Measurements from ENCODE around the gene GLT8D1.

Gene GLT8D1

GRCh38 chr3:52655895-52656294, 49.7 kb downstream of the GLT8D1 start:
- no peak overlapping the region for H3K4me3 ChIP-seq (ENCODE audit: low read length in 2 of 2)
- no peak for DNase-seq (ENCODE audit: low spot score)
- no peak overlapping the region for H3K18ac ChIP-seq (ENCODE audit: low read length)
- H3K23ac ChIP-seq (ENCODE audit: low read depth, low read length, poor library complexity) = no peak overlapping the region
- no peak overlapping the region for H2AK5ac ChIP-seq (ENCODE audit: low read depth, low read length)
- no peak overlapping the region for H2BK12ac ChIP-seq (ENCODE audit: low read length)
- no peak overlapping the region for H4K8ac ChIP-seq (ENCODE audit: low read depth, low read length)
- no peak overlapping the region for H2BK5ac ChIP-seq (ENCODE audit: low read length)
- H3K14ac ChIP-seq (ENCODE audit: low read length) = no peak overlapping the region
- H3K27ac ChIP-seq (replicated peaks; ENCODE audit: low read length) = no peak overlapping the region
- no peak overlapping the region for H3K9ac ChIP-seq (ENCODE audit: low read depth, low read length, poor library complexity)
- no peak overlapping the region for H3K4ac ChIP-seq (ENCODE audit: low read length)
- no peaks in the 10 kb centered on the region for H3K79me1 ChIP-seq (ENCODE audit: low read depth, low read length)
- no peaks in the 10 kb centered on the region for H3K4me1 ChIP-seq (ENCODE audit: control insufficient read depth in 2 of 2, insufficient read depth in 1 of 2, low read depth in 1 of 2, low read length in 2 of 2)
- no peak overlapping the region for H4K91ac ChIP-seq (ENCODE audit: low read depth, low read length, poor library complexity)
- no peak overlapping the region for H2AFZ ChIP-seq (ENCODE audit: low read length)
- no peak overlapping the region for H2BK15ac ChIP-seq (ENCODE audit: low read length)
- peaks cover 22 to 96% of the 10 kb centered on the region in 2 donors for H3K36me3 ChIP-seq (replicated peaks in 1 of 2; ENCODE audit: control insufficient read depth in 2 of 2, insufficient read depth in 2 of 2, low read length in 2 of 2)
- H2BK120ac ChIP-seq (ENCODE audit: low read depth, low read length) = no peak overlapping the region
- no CpG with 5 or more reads among the region's 3 CpGs for WGBS, 2 donors (ENCODE audit: extremely low coverage in 2 of 2, insufficient read length in 2 of 2, insufficient replicate concordance in 1 of 2)
- no peak overlapping the region for H3K4me2 ChIP-seq (ENCODE audit: insufficient read depth, low read length, poor library complexity, severe bottlenecking)
- no peaks in the 10 kb centered on the region for H3K9me3 ChIP-seq (replicated peaks in 1 of 2; ENCODE audit: control insufficient read depth in 2 of 2, insufficient read depth in 1 of 2, low read depth in 1 of 2, low read length in 2 of 2)
- no peaks in the 10 kb centered on the region for H3K27me3 ChIP-seq (ENCODE audit: control insufficient read depth in 3 of 3, insufficient read depth in 3 of 3, low read depth in 1 of 3, low read length in 3 of 3)

GRCh38 chr3:52651592-52651991, 54.0 kb downstream of the GLT8D1 start:
- Histone ChIP-seq H3K27ac (replicated peaks; ENCODE audit: low read length) (no peak overlapping the region), H2AK5ac (ENCODE audit: low read depth, low read length) (no peak overlapping the region), H3K36me3 (replicated peaks in 1 of 2; ENCODE audit: control insufficient read depth in 2 of 2, insufficient read depth in 2 of 2, low read length in 2 of 2) (peaks cover 23 to 95% of the 10 kb centered on the region in 2 donors), H3K4me1 (ENCODE audit: control insufficient read depth in 2 of 2, insufficient read depth in 1 of 2, low read depth in 1 of 2, low read length in 2 of 2) (no peaks in the 10 kb centered on the region), H2BK120ac (ENCODE audit: low read depth, low read length) (no peak overlapping the region), H3K23ac (ENCODE audit: low read depth, low read length, poor library complexity) (no peak overlapping the region), H3K79me1 (ENCODE audit: low read depth, low read length) (no peaks in the 10 kb centered on the region), H3K9ac (ENCODE audit: low read depth, low read length, poor library complexity) (no peak overlapping the region), H4K8ac (ENCODE audit: low read depth, low read length) (no peak overlapping the region), H3K4me2 (ENCODE audit: insufficient read depth, low read length, poor library complexity, severe bottlenecking) (no peak overlapping the region), H3K14ac (ENCODE audit: low read length) (no peak overlapping the region), H2BK15ac (ENCODE audit: low read length) (no peak overlapping the region), H2BK12ac (ENCODE audit: low read length) (no peak overlapping the region), H3K4me3 (ENCODE audit: low read length in 2 of 2) (no peak overlapping the region), H3K9me3 (replicated peaks in 1 of 2; ENCODE audit: control insufficient read depth in 2 of 2, insufficient read depth in 1 of 2, low read depth in 1 of 2, low read length in 2 of 2) (no peaks in the 10 kb centered on the region), H2BK5ac (ENCODE audit: low read length) (no peak overlapping the region), H3K4ac (ENCODE audit: low read length) (no peak overlapping the region), H4K91ac (ENCODE audit: low read depth, low read length, poor library complexity) (no peak overlapping the region), H2AFZ (ENCODE audit: low read length) (no peak overlapping the region), H3K18ac (ENCODE audit: low read length) (no peak overlapping the region), H3K27me3 (ENCODE audit: control insufficient read depth in 3 of 3, insufficient read depth in 3 of 3, low read depth in 1 of 3, low read length in 3 of 3) (no peaks in the 10 kb centered on the region)
- no peak for DNase-seq (ENCODE audit: low spot score)

DNA sequence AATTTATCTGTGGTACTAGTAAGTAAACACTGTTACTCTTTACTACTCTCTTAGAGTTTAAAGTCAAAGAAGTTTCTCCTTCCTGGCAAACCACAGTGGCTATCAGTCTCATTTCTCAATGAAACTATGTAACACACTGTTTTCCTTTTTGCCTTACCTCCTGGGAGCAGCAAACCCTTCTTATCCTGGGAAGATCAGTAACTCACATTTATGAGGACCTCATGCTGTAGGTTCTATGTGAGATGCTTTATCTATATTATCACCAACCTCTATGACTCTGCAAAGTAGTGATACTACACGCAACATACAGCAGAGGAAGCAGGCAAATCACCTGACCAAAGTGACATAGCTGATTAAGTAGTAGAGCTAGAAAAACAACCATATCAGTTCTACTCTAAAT, 55.2 kb downstream of the GLT8D1 start:
- no peak overlapping the region for H4K8ac ChIP-seq (ENCODE audit: low read depth, low read length)
- H3K23ac ChIP-seq (ENCODE audit: low read depth, low read length, poor library complexity) = no peak overlapping the region
- no peak overlapping the region for H2BK5ac ChIP-seq (ENCODE audit: low read length)
- no peak overlapping the region for H2BK120ac ChIP-seq (ENCODE audit: low read depth, low read length)
- no CpG with 5 or more reads among the region's 1 CpG for WGBS, 2 donors (ENCODE audit: extremely low coverage in 2 of 2, insufficient read length in 2 of 2, insufficient replicate concordance in 1 of 2)
- no peaks in the 10 kb centered on the region for H3K9me3 ChIP-seq (replicated peaks in 1 of 2; ENCODE audit: control insufficient read depth in 2 of 2, insufficient read depth in 1 of 2, low read depth in 1 of 2, low read length in 2 of 2)
- H2AK5ac ChIP-seq (ENCODE audit: low read depth, low read length) = no peak overlapping the region
- H3K79me1 ChIP-seq (ENCODE audit: low read depth, low read length) = no peaks in the 10 kb centered on the region
- H3K18ac ChIP-seq (ENCODE audit: low read length) = no peak overlapping the region
- H3K4me1 ChIP-seq (ENCODE audit: control insufficient read depth in 2 of 2, insufficient read depth in 1 of 2, low read depth in 1 of 2, low read length in 2 of 2) = no peaks in the 10 kb centered on the region
- H3K4me2 ChIP-seq (ENCODE audit: insufficient read depth, low read length, poor library complexity, severe bottlenecking) = no peak overlapping the region
- no peak overlapping the region for H3K27ac ChIP-seq (replicated peaks; ENCODE audit: low read length)
- no peak overlapping the region for H2AFZ ChIP-seq (ENCODE audit: low read length)
- peaks cover 19 to 95% of the 10 kb centered on the region in 2 donors for H3K36me3 ChIP-seq (replicated peaks in 1 of 2; ENCODE audit: control insufficient read depth in 2 of 2, insufficient read depth in 2 of 2, low read length in 2 of 2)
- H2BK15ac ChIP-seq (ENCODE audit: low read length) = no peak overlapping the region
- H3K27me3 ChIP-seq (ENCODE audit: control insufficient read depth in 3 of 3, insufficient read depth in 3 of 3, low read depth in 1 of 3, low read length in 3 of 3) = no peaks in the 10 kb centered on the region
- H3K4ac ChIP-seq (ENCODE audit: low read length) = no peak overlapping the region
- no peak overlapping the region for H3K4me3 ChIP-seq (ENCODE audit: low read length in 2 of 2)
- no peak for DNase-seq (ENCODE audit: low spot score)
- no peak overlapping the region for H3K14ac ChIP-seq (ENCODE audit: low read length)
- H4K91ac ChIP-seq (ENCODE audit: low read depth, low read length, poor library complexity) = no peak overlapping the region
- H2BK12ac ChIP-seq (ENCODE audit: low read length) = no peak overlapping the region
- H3K9ac ChIP-seq (ENCODE audit: low read depth, low read length, poor library complexity) = no peak overlapping the region

- Histone ChIP-seq H3K36me3 (replicated peaks in 1 of 2; ENCODE audit: control insufficient read depth in 2 of 2, insufficient read depth in 2 of 2, low read length in 2 of 2) (peaks cover 18 to 95% of the 10 kb centered on the region in 2 donors), H2BK5ac (ENCODE audit: low read length) (no peak overlapping the region), H3K9me3 (replicated peaks in 1 of 2; ENCODE audit: control insufficient read depth in 2 of 2, insufficient read depth in 1 of 2, low read depth in 1 of 2, low read length in 2 of 2) (no peaks in the 10 kb centered on the region), H3K9ac (ENCODE audit: low read depth, low read length, poor library complexity) (no peak overlapping the region), H3K4me3 (ENCODE audit: low read length in 2 of 2) (no peak overlapping the region), H4K91ac (ENCODE audit: low read depth, low read length, poor library complexity) (no peak overlapping the region), H3K14ac (ENCODE audit: low read length) (no peak overlapping the region), H2BK12ac (ENCODE audit: low read length) (no peak overlapping the region), H4K8ac (ENCODE audit: low read depth, low read length) (no peak overlapping the region), H2BK15ac (ENCODE audit: low read length) (no peak overlapping the region), H3K4me2 (ENCODE audit: insufficient read depth, low read length, poor library complexity, severe bottlenecking) (no peak overlapping the region), H2BK120ac (ENCODE audit: low read depth, low read length) (no peak overlapping the region), H3K23ac (ENCODE audit: low read depth, low read length, poor library complexity) (no peak overlapping the region), H2AK5ac (ENCODE audit: low read depth, low read length) (no peak overlapping the region), H3K18ac (ENCODE audit: low read length) (no peak overlapping the region), H3K79me1 (ENCODE audit: low read depth, low read length) (no peaks in the 10 kb centered on the region), H2AFZ (ENCODE audit: low read length) (no peak overlapping the region), H3K4me1 (ENCODE audit: control insufficient read depth in 2 of 2, insufficient read depth in 1 of 2, low read depth in 1 of 2, low read length in 2 of 2) (no peaks in the 10 kb centered on the region), H3K27ac (replicated peaks; ENCODE audit: low read length) (no peak overlapping the region), H3K4ac (ENCODE audit: low read length) (no peak overlapping the region), H3K27me3 (ENCODE audit: control insufficient read depth in 3 of 3, insufficient read depth in 3 of 3, low read depth in 1 of 3, low read length in 3 of 3) (no peaks in the 10 kb centered on the region)
- no CpG with 5 or more reads among the region's 5 CpGs for WGBS, 2 donors (ENCODE audit: extremely low coverage in 2 of 2, insufficient read length in 2 of 2, insufficient replicate concordance in 1 of 2)
- DNase-seq (ENCODE audit: low spot score) = no peak
These were observed 56.0 kb downstream of the GLT8D1 start for GRCh38 chr3:52649461-52650210.

Measured in neuronal stem cell (in vitro differentiated cells).